ENCODE measurements around the gene WDR37.
"Not testable (repeated sequence)": the region's sequence is repeated elsewhere in the genome, so short reads cannot be mapped to it uniquely, and the experiment has no call there.

Gene WDR37

GRCh38 chr10:1044146-1044545 is 12.0 kb upstream of the WDR37 start:
- no peak for DNase-seq

- DNase-seq: no peak
Measured at GRCh38 chr10:1044964-1045363, 11.2 kb upstream of the WDR37 start.

GRCh38 chr10:1045415-1045814 is 10.8 kb upstream of the WDR37 start:
- DNase-seq: no peak

- no peak for DNase-seq
Measured at GRCh38 chr10:1047937-1048336, 8.2 kb upstream of the WDR37 start.

GRCh38 chr10:1048349-1048731 is 7.8 kb upstream of the WDR37 start:
- DNase-seq: no peak

- DNase-seq: peak; percentile 95
Measured at GRCh38 chr10:1048732-1049424, 7.3 kb upstream of the WDR37 start, which contains the start of gene IDI1. Gene IDI1, minus strand, starts transcription at chr10:1049119. Its CDS starts 116 bp downstream, at chr10:1049003.

- no peak for DNase-seq
Measured at GRCh38 chr10:1049425-1049958, 6.7 kb upstream of the WDR37 start.

GRCh38 chr10:1050145-1050544 is 6.0 kb upstream of the WDR37 start:
- no peak for DNase-seq

GRCh38 chr10:1050554-1050953 is 5.6 kb upstream of the WDR37 start:
- no peak for DNase-seq

- DNase-seq: no peak
Measured at GRCh38 chr10:1054684-1055083, 1.5 kb upstream of the WDR37 start.

GRCh38 chr10:1057106-1057657 is 997 bp downstream of the WDR37 start:
- no peak for DNase-seq

- no peak for DNase-seq
Measured at GRCh38 chr10:1058017-1058416, 1.8 kb downstream of the WDR37 start.

GRCh38 chr10:1059902-1060301 is 3.7 kb downstream of the WDR37 start:
- no peak for DNase-seq

- DNase-seq: no peak
Measured at GRCh38 chr10:1061930-1062774, 6.0 kb downstream of the WDR37 start.

- no peak for DNase-seq
Measured at GRCh38 chr10:1063232-1063865, 7.2 kb downstream of the WDR37 start.

- no peak for DNase-seq
Measured at GRCh38 chr10:1064964-1065247, 8.7 kb downstream of the WDR37 start.

GRCh38 chr10:1066734-1067133 is 10.5 kb downstream of the WDR37 start:
- DNase-seq: not testable (repeated sequence)

- DNase-seq: no peak
Measured at GRCh38 chr10:1068380-1069361, 12.5 kb downstream of the WDR37 start.

- DNase-seq: no peak
Measured at GRCh38 chr10:1070919-1071318, 14.7 kb downstream of the WDR37 start.

GRCh38 chr10:1074052-1074747 is 18.0 kb downstream of the WDR37 start:
- DNase-seq: no peak

GRCh38 chr10:1074748-1075308 is 18.6 kb downstream of the WDR37 start:
- no peak for DNase-seq

Measured in NCI-H1105 treated with DMSO at 0.1 percent for 48 hours (cell line).